ENCODE results near the gene ALKAL2.
"Not testable (repeated sequence)": the region's sequence is repeated elsewhere in the genome, so short reads cannot be mapped to it uniquely, and the experiment has no call there.

The ALKAL2 gene

GRCh38 chr2:287911-288757, at the start of gene ALKAL2:
ALKAL2 (minus strand) TSS chr2:288091; CDS start chr2:287835, 256 bp downstream.
- no peak for DNase-seq

- not testable (repeated sequence) for DNase-seq
These were observed 49.1 kb upstream of the ALKAL2 start for GRCh38 chr2:336949-337348.

- no peak for DNase-seq
These were observed 48.5 kb upstream of the ALKAL2 start for GRCh38 chr2:336360-336759.

GRCh38 chr2:332592-332991, 44.7 kb upstream of the ALKAL2 start:
- DNase-seq = no peak

- DNase-seq = no peak
These were observed 40.9 kb upstream of the ALKAL2 start for GRCh38 chr2:328761-329160.

GRCh38 chr2:323035-323434, 35.1 kb upstream of the ALKAL2 start:
- no peak for DNase-seq

- DNase-seq = no peak
These were observed 34.4 kb upstream of the ALKAL2 start for GRCh38 chr2:322326-322725.

GRCh38 chr2:320561-320960, 32.7 kb upstream of the ALKAL2 start:
- DNase-seq = no peak

GRCh38 chr2:319059-319600, 31.2 kb upstream of the ALKAL2 start:
- no peak for DNase-seq

- DNase-seq = peak; percentile 18
These were observed 29.9 kb upstream of the ALKAL2 start for GRCh38 chr2:317501-318424.

GRCh38 chr2:316381-316780, 28.5 kb upstream of the ALKAL2 start:
- DNase-seq = no peak

GRCh38 chr2:315925-316324, 28.0 kb upstream of the ALKAL2 start:
- DNase-seq = not testable (repeated sequence)

GRCh38 chr2:314561-315336, 26.9 kb upstream of the ALKAL2 start:
- no peak for DNase-seq

- no peak for DNase-seq
These were observed 26.1 kb upstream of the ALKAL2 start for GRCh38 chr2:313991-314390.

- no peak for DNase-seq
These were observed 23.1 kb upstream of the ALKAL2 start for GRCh38 chr2:310994-311393.

- DNase-seq = no peak
These were observed 22.1 kb upstream of the ALKAL2 start for GRCh38 chr2:309954-310510.

- DNase-seq = no peak
These were observed 21.5 kb upstream of the ALKAL2 start for GRCh38 chr2:309148-309953.

GRCh38 chr2:305366-305765, 17.5 kb upstream of the ALKAL2 start:
- no peak for DNase-seq

GRCh38 chr2:296354-296753, 8.5 kb upstream of the ALKAL2 start:
- no peak for DNase-seq

- DNase-seq = no peak
These were observed 7.2 kb upstream of the ALKAL2 start for GRCh38 chr2:295090-295489.

GRCh38 chr2:290090-290722, 2.3 kb upstream of the ALKAL2 start:
- DNase-seq = peak; percentile 18
